GM19452 (cell line): ENCODE results near the gene NATD1.

Experiments
- ATAC-seq: cut with Tn5 transposase; IDR thresholded peaks from one replicate; pipeline ENCODE4 v1.9.1; 2021; ENCODE audit not compliant: unreplicated experiment

Gene NATD1

DNA sequence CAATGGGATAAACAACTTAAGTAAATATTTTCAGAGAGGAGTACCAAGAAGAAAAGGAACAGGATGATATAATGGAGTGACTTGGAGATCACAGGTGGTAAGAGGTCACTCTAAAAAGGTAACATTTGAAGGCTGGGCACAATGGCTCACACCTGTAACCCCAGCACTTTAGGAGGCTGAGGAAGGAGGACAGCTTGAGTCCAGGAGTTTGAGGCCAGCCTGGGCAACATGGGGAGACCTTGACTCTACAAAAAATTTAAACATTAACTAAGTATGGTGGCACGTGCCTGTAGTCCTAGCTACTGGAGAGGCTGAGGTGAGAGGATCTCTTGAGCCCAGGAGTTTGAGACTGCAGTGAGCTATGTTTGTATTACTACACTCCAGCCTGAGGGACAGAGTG is 35.9 kb downstream of the NATD1 start:
- ATAC-seq: no peak

DNA sequence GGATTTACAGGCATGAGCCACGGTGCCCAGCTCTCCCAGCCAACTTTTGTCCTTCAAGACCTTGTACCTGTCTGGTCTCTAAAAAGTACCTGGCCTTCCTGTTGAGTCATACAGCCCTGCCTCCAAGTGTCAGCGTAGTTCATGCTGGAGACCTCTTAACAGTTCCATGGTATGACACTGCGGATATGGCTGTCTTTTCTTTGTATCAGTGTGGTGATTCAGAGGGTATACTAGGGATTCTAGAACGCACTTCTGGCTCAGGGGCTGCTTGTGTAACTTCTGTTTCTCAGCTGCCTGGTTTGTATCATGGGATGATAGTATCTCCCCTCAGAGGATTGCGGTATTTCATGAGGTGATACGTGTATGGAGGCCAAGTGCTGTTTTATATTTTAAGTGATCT is 37.3 kb downstream of the NATD1 start:
- ATAC-seq: no peak

GRCh38 chr17:21214777-21215541 is 38.3 kb downstream of the NATD1 start:
- ATAC-seq: peak; percentile 13

GRCh38 chr17:21214015-21214776 is 39.0 kb downstream of the NATD1 start, which contains the start of gene TMEM11:
TMEM11 (minus strand) TSS chr17:21214161; CDS start chr17:21214152, 9 bp downstream.
- ATAC-seq: peak; percentile 89

DNA sequence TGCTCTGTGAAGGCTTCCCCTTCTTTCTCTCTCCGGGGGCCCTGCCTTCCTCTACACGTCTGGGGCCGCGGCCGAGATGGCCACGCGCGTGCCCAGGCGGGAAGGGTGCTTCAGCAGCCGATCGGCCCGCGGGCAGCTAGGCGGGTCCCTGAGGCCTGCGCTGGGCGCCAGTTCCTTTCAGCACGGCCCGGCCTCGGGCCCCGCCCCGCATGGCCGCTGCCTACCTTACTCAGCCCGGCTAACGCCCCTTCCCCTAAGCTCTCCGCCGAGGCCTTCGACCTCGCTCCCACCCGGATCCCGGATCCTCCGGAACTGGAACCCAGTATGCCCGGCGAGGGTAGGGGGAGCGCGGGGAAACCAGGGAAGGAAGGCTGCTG is 39.6 kb downstream of the NATD1 start:
- ATAC-seq: peak; percentile 9

DNA sequence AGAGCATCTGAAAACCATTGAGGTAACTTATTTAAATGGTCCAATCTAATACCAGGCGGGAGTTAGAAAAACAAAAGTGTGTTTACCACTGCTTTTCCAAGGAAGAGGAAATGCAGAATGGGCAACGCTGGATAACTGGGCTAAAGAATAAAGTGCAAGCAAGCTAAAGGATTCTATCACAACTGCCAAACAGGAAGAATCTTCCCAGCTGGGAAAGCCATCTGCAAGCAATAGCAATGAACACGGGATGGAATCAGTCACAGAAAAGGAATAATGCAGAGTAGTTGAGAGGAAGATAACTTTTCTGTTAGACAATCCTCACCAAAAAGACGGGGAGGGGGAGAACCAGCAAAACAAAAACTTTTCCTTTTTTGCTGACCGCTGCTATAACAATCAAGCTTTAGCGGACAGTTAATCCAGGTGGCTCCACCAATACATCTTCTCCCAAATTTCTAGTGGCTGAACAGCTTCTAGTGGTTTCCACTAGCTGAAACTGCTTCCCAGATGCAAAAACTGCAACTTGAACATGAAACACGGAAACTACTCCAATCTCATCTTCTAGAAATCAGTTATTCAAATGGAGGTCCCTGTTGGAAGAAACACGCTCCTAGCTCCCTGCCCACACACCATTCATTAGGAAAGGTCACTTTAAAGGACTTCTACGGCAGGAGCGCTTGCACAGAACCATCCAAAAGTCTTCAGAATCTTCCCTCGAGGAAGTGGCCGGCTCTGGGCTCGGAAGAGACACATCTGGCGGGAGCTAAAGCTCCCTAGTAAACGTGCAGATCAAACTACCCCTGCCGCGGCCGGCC is 40.2 kb downstream of the NATD1 start:
- ATAC-seq: no peak

DNA sequence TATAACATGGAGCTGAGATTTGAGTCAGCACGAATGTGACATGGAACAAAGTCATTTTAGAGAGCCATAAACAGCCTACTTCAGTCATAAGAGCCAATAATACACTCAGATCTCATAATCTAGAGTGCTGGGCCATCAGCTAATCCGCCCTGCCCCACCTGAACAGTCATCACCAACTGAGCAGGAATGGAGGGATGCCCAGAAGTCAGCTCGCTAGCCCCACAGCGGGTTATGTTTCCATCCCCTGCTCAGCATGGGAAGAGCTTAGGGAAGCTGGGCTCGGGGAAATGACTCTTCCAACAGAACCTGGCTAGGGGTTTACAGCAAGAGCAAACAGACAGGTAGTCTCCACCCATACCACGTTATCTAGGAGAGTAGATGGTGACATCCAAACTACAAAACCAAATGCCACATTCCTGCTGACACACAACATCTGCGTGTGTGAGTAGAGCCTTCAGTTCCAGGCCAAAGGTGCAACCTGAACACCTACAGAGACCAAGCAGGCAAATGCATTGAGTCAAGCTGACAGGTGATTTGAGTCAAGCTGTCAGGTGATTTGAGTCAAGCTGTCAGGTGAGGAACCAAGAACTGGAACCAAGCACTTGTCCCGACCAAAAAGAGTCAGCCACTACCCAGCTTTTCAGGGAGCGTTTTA is 41.3 kb downstream of the NATD1 start:
- no peak for ATAC-seq

DNA sequence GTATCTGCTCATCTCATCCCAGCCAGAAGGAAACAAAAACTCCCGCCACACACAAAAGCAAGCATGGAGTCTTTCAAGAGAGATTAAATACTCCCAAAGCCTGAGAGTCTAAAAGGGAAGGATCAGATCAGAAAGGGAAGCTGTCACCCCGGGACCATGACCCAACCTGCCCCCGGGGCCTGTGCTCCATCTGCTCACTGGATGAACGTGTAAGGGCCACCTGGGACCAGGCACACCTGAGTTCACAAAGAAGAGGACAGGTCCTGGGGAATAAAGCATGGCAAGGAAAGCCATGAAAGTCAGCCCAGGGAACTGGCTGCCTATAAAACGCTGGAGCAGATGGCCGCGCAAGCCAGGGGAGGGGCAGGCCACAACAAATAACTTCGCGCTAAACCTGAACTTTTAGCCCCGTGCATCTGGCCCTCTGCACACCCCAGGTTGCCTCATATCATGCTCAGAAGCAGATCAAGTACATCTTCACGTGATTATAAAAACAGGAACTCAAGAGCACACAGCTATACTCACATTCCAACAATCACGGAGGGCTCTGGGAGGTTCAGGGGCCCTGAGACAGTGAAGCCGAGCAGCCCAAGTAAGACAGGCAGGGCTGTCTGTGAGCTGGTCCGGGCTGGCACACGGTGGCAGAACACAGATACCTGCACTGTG is 42.7 kb downstream of the NATD1 start:
- ATAC-seq: no peak

GRCh38 chr17:21209511-21210175 is 43.6 kb downstream of the NATD1 start:
- ATAC-seq: no peak

GRCh38 chr17:21208352-21208751 is 44.9 kb downstream of the NATD1 start:
- no peak for ATAC-seq

DNA sequence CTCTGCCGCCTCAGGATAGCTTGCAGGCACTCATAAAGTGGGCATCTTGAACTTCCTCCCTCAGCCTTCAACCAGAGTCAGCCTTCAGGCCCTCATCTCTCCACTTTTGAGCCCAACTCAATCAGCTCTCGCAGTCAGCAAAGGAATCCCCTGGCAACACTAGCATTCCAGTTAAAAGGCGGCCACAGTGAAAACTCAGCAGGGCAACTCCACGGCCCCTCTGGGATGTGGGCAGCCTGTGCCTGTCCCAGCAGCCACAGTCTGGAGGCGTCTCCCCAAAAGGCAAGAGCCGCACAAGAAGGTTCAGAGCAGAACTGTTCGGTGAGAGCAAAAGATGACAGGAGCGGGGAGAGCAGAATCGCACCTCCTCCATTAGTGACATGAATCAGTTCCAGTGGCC is 48.3 kb downstream of the NATD1 start:
- no peak for ATAC-seq

DNA sequence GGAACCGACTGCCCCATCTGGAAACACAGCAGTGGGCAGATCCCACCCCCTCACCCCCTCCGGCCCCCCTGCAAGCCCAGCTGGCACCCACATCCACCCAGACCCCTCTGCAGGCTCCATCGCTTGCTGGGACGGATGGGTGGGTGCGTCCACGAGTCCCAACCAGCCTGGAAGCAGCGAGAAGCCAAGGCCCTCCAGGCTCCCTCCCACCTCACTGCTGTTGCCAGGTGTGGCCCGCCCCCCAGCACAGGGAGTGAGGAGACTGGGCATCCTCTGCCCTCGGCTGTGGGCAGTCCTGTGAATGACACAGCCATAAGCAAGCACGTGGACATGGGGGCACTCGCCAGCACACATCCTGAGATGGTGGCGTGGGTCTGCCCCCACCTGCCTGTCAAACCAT is 50.7 kb downstream of the NATD1 start:
- no peak for ATAC-seq

DNA sequence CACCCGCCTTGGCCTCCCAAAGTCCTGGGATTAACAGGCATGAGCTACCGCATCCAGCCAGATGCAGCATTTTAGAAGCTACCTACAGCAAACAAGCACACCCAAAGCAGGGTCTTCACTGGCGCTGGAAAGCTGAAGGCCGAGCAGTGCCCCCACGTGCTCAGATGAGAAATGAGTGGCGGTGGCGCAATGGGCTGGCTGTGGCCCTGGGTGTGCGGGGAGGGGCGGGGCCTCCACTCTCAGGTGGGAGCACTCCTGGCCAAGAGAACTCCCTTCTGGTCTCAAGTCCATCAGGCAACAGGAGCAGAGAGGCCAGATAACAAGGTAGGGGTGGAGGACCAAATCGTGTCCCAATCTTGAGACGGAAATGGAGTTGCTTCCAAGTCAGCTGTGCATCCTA is 51.3 kb downstream of the NATD1 start:
- no peak for ATAC-seq

DNA sequence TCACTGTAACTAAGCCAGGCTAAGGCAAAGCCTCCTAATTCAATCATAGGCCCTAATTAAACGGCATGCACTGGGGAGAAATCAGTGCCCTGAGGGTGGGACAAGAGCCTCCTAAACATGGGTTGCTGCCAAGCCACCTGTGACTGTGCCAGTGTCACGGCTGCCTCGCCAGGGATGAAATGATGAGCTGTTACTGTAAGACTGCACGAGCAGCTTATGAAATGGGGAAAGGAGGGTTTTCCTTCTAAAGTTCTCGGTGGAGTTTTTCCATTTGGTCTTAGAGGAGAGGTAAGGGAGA is 52.0 kb downstream of the NATD1 start:
- no peak for ATAC-seq

DNA sequence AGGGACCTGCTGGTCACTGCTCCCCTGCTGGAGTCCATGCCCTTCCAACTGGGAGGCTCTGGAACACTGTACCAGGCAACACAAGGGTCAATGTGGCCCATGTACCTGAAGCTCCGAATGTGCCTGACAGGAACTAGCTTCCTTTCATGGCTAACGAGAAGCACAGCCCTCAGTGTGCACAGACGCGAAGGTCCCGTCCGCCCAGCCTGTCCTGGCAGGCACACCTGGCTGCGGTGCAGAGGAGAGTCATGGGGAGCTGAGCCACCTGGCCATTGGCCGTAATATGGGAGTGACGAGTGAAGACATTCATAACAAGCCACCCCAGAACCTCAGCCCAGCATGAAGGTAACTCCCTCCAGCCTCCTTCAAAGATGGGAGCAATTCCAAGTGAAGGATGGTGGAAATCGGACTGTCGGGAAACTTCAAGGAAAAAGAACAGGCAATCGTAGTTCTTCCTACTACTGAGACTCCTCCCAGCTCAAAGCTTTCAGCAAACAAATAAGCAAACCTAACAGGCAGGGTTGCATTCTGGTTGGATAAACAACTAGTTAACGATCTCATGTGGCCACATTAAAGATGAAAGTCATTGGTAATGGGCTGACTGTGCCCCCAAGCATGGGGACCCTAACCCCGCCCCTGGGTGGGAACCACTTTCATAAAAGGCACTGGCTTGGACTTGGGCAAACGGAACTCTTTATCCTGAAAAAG is 52.5 kb downstream of the NATD1 start:
- ATAC-seq: no peak

GRCh38 chr17:21199856-21200255 is 53.4 kb downstream of the NATD1 start:
- no peak for ATAC-seq

GRCh38 chr17:21199311-21199710 is 53.9 kb downstream of the NATD1 start:
- ATAC-seq: no peak

DNA sequence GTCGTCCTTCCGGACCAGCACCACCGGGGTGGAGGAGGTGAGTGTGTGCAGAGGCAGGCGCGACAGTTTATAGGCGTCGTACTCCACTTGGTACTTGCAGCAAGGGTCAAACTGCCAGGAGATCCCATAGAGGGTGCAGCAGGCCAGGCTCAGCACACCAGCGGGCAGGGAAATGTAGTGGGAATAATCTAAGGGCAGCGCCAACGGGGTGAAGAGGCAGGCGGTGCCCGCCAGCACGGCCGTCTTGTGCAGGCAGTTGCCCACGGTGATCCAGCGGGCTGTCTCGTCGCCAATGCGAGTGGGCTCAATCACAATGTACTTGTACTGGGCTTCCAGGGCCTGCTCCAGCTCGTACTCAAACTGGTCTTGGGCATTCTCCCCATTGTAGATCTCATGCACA is 54.8 kb downstream of the NATD1 start:
- no peak for ATAC-seq

DNA sequence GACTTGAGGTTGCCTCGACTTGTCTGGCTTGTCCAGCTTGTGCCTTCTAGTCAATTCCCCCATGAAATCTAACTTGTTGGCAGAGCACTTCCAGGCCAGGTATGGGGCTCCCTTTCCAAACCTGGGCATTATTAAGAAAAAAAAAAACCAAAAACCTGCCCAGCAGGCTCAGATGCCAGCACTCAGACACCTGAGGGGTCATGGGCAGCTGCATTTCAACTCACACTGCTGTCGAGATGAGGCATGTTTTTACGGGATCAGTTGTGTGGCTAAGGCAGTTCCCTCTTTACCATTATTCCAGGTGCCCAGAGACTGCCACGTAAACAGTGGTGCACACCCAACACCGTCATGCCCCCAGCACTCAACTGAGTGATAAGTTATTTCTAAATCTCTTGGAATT is 57.1 kb downstream of the NATD1 start:
- no peak for ATAC-seq

DNA sequence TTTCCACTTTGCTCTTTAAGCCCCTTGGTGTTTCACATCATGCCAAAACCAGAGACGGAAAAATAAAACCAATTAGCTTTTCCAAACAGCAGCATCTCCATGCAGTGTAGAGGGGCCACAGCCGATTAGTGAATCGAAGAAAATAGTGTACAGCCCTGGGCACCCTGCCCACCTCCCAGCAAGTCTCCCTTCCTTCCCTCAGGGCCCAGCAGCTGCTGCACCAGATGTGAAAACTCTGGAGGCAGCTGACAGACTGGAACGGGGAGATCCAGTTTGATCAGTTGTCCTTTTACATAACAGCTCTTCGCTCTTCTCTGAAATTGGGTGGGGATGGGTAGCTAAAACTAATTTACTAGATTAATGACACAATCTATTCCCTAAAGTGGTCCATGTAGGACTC is 58.5 kb downstream of the NATD1 start:
- no peak for ATAC-seq
